ENCODE data around the gene SNRPD2.

DNA sequence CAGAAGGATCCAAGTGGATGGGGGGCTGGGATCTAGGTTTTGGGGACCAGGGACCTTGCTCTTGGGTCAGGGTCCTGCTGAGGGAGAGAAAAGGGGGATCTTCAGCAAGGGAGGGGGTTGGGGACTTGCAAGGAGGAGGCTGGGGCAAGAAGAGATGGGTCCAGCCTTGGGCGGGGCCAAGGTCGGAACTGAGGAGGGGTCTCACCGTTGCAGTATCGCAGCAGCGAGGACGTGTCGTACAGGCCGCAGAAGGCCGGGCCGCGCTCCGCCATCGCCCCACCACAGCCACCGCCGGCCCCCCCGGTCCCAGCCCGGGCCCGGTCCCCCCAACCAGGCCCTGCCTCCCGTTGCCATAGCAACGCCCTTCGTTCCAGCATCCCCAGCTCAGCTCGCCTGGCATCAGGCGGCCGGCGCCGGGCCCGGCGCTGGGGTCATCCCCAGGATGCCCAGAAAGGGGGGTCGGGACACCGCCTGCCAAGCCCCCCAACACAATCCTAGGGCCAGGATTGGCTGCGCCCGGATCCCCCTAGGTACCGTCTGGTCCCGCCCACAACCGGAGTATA, 46.6 kb downstream of the SNRPD2 start:
- TF ChIP-seq, protein P1, sequence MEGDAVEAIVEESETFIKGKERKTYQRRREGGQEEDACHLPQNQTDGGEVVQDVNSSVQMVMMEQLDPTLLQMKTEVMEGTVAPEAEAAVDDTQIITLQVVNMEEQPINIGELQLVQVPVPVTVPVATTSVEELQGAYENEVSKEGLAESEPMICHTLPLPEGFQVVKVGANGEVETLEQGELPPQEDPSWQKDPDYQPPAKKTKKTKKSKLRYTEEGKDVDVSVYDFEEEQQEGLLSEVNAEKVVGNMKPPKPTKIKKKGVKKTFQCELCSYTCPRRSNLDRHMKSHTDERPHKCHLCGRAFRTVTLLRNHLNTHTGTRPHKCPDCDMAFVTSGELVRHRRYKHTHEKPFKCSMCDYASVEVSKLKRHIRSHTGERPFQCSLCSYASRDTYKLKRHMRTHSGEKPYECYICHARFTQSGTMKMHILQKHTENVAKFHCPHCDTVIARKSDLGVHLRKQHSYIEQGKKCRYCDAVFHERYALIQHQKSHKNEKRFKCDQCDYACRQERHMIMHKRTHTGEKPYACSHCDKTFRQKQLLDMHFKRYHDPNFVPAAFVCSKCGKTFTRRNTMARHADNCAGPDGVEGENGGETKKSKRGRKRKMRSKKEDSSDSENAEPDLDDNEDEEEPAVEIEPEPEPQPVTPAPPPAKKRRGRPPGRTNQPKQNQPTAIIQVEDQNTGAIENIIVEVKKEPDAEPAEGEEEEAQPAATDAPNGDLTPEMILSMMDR (IDR thresholded peaks at IDR 0.05): no peak
- TF ChIP-seq POLR2A (IDR thresholded peaks at IDR 0.05): no peak

All from uterus (tissue), 2 donors.